COLO829 (cell line): ENCODE results near the gene DNAL1.
"Not testable (repeated sequence)": the region's sequence is repeated elsewhere in the genome, so short reads cannot be mapped to it uniquely, and the experiment has no call there.

Experiments
- DNase-seq: peaks from one replicate; pipeline ENCODE4 v3.0.0; 2012; ENCODE audit warnings: low spot score

Gene DNAL1

DNA sequence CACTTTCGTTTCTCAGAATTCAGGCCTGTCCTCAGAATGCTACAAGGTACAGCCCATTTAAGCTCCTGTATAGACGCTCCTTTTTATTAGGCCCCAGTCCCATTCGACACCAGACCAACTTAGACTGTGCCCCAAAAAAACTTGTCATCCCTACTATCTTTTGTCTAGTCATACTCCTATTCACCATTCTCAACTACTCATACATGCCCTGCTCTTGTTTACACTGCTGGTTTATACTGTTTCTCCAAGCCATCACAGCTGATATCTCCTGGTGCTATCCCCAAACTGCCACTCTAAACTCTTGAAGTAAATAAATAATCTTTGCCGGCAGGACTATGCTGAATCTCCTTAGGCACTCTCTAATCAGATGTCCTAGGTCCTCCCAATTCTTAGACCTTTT lies 63.3 kb downstream of the DNAL1 start:
- not testable (repeated sequence) for DNase-seq

GRCh38 chr14:73709904-73710469 lies 65.2 kb downstream of the DNAL1 start:
- DNase-seq, result no peak

- DNase-seq, result no peak
These were observed 66.0 kb downstream of the DNAL1 start for GRCh38 chr14:73710737-73711136.

DNA sequence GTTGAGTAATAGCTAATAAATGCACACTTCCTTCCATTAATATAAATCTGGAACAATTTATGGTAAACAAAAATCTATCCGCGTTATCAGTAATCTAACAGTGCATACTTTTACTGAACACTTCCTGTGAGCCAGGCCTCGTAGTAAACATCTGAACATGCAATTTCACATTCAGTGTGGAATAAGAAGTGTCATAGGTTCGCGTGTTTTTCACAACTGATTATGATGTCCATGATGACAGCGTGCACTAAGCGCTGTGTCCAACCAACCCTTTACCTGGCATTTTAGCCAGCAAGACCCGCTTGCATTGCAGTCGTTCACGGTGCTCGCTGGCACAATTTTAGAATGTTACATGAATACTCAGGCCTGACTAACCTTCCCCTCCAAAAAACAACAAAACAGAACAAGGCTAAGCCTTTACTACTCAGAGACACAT lies 67.3 kb downstream of the DNAL1 start:
- no peak for DNase-seq

- no peak for DNase-seq
These were observed 67.9 kb downstream of the DNAL1 start for GRCh38 chr14:73712540-73713180.

- DNase-seq, result peak; percentile 13
These were observed 68.5 kb downstream of the DNAL1 start for GRCh38 chr14:73713206-73713802.

- peak; percentile 89 for DNase-seq
These were observed 69.2 kb downstream of the DNAL1 start, which contains the start of gene PNMA1 for GRCh38 chr14:73713803-73714655. Gene PNMA1, minus strand, starts transcription at chr14:73714384. Its CDS starts 745 bp downstream, at chr14:73713639.

- peak; percentile 21 for DNase-seq
These were observed 69.9 kb downstream of the DNAL1 start for GRCh38 chr14:73714656-73715081.

DNA sequence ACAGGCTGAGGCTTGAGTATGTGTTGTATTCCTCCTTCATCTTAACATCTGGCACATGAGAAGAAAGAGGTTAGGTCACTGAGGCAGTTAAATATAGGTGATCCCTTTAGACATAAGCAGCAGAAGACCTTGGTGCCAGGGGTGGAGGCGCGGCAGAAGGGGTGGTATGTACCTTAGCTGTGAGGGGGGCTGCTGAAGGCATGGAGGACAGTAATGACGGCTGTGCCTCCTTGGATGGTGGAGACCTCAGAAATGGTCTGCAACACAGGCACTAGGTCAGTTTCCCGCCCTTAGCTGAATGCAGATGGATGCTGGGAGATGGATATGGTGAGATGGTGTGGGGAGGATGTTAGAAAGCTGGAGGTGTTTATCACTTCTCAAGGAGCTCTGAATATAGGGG lies 70.9 kb downstream of the DNAL1 start:
- DNase-seq, result no peak

GRCh38 chr14:73717266-73717665 lies 72.5 kb downstream of the DNAL1 start:
- DNase-seq, result no peak

DNA sequence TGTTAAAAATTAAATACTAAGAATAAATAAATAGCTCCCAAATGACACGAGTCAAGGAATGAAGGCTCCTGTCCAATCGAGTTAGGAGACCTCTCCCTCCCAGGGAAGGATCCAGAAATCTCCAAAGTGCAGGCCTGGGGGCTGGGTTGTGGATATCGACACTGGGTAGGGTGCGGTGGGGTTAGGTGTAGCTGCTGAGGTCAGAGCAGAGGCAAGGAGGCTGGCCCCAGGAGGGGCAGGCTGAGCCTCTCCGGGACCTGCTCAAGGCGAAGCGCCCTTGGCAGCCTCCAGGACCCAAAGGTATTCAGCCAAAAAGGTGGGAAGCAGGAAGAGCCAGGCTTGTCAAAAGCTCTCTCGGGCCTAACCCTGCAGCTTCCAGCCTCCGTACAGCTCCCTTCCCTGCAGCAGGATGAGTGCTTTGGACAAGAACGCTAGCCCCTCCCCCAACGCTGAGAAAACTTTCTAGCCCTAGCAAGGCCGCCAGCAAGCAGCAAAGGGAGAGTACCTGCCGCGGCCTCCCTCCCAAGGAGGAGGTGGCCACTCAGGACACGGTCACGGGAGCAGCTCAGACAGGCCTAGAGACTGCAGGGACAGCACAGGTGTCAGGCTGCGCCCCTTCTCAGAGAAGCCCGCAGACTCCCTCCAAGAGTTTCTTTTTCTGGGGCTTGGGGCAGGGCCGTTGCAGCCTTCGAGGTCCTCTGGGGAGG lies 73.1 kb downstream of the DNAL1 start:
- no peak for DNase-seq

- DNase-seq, result no peak
These were observed 73.8 kb downstream of the DNAL1 start for GRCh38 chr14:73718418-73719251.

- no peak for DNase-seq
These were observed 74.6 kb downstream of the DNAL1 start for GRCh38 chr14:73719361-73719760.

- no peak for DNase-seq
These were observed 75.0 kb downstream of the DNAL1 start for GRCh38 chr14:73719791-73720190.

DNA sequence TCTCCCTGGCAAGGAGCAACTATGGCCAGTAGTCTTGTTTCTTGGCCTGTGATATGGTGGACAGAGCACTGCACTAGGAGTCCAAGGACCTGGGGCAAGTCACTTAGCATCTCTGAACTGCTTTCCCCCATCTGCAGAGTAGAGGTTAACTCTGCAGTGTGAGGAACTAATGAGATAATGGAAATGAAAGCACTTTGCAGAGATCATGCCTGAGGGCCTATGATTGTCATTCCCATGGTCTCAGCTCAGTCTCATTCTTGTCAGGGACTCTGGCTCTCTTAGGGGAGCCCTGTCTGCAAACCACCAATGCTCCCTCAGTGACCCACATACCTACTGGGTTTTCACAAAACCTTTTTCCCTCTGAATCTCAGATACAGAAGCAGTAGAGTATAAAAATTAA lies 75.8 kb downstream of the DNAL1 start:
- DNase-seq, result no peak

- no peak for DNase-seq
These were observed 76.5 kb downstream of the DNAL1 start for GRCh38 chr14:73721101-73721821.

DNA sequence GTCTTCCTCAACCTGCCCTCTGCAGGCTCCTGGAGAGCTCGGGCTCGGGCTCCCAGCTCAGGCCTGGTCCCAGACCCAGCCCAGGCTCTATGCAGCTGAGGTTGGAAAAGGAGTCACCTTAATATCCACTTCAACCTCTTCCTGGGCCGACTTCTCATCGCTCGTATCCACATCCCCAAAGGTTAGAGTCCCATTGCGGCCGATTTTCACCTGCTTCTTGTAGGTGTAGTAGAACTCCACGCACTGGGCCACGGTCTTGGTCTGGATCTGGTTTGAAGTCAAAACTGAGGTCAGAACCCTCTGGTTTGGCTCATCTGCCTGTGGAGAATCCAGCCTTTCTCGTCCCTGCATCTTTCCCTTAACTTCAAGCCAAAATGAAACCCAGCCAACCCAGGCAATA lies 77.8 kb downstream of the DNAL1 start:
- no peak for DNase-seq

DNA sequence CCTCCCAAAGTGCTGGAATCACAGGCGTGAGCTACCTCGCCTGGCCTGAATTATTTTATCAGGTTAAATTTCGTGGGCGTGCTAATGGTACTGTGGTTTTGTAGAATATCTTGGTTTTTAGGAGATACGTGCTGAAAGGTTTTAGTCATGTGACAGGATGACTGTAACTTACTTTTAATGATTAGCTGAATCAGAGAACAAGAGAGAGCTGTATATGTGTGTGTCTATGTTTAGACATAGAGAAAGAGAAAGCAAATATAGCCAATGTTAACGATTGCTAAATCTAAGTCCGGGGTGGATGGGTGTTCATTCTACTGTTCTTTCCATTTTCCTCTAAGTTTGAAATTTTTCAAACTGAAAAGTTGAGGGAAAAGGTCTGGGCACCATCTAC lies 78.6 kb downstream of the DNAL1 start:
- peak; percentile 75 for DNase-seq

DNA sequence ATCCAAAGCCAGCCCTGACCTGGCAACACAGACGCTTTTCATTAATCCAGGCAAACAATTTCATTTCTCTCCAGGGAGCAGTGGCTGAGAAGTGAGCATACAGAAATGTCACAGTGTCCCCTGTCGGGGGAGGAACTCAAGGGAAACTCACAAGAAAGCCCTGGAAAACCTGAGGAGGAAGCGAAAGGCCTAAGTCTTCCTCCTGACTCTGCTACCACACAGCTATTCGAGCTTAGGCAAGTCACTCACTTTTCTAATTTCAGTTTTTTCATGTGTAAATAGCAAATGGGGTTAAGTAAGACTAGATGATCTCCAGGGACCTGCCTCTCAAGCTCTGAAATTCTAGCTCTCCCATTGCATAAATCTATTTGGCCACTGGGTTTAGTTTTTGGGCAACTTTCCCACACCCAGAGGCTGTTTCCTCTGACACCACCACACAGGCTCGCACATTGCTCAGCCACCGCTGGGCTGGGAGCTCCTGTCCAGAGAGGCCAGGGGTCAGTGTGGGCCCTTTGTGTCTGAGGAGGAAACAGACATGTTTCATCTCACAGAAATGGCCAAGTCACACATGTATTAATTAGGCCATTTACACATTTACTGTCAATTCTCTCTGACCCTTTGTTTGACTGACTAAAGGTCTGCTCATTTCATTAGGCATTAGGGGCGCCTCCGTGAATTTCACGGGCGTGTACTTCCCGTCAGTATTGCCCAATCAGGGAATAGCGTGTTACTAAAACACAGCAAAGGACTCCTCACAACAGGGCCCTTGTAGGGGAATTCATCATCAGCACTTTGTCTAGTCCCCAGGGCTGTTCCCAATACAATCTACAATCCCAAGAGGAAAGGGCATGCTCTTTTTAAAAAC lies 79.2 kb downstream of the DNAL1 start:
- peak; percentile 86 for DNase-seq
